BLaER1 (cell line): ENCODE results near the gene SLC37A1.

ENCODE experiments used
- H3K27ac ChIP-seq: shearing (Covaris generic); formaldehyde crosslinking; 2 replicates; pipeline ENCODE4 v1.8.1; 2022
- H3K27me3 ChIP-seq: shearing (Covaris generic); formaldehyde crosslinking; 2 replicates; pipeline ENCODE4 v1.8.1; 2022
- H3K36me3 ChIP-seq: shearing (Covaris generic); formaldehyde crosslinking; 2 replicates; pipeline ENCODE4 v1.8.1; 2022
- H3K4me1 ChIP-seq: shearing (Covaris generic); formaldehyde crosslinking; 2 replicates; pipeline ENCODE4 v1.8.1; 2022
- H3K4me2 ChIP-seq: shearing (Covaris generic); formaldehyde crosslinking; 2 replicates; pipeline ENCODE4 v1.8.1; 2022
- H3K4me3 ChIP-seq: shearing (Covaris generic); formaldehyde crosslinking; 2 replicates; pipeline ENCODE4 v1.8.1; 2022
- H3K9ac ChIP-seq: shearing (Covaris generic); formaldehyde crosslinking; 2 replicates; pipeline ENCODE4 v1.8.1; 2022
- H3K9me3 ChIP-seq: shearing (Covaris generic); formaldehyde crosslinking; 2 replicates; pipeline ENCODE4 v1.8.1; 2022
- H4K20me1 ChIP-seq: shearing (Covaris generic); formaldehyde crosslinking; 2 replicates; pipeline ENCODE4 v1.8.1; 2022
- Cebpa-rat ChIP-seq: shearing (Covaris generic); IDR thresholded peaks from 2 replicates; pipeline ENCODE4 v1.8.1; 2022

The SLC37A1 gene

GRCh38 chr21:42525029-42525581 is 11.5 kb downstream of the SLC37A1 start:
- peak overlapping the region; percentile 75; the same call in 1 of the 2 replicates for H3K9ac ChIP-seq
- peak overlapping the region; percentile 95 for H3K4me2 ChIP-seq
- no peaks in the 10 kb centered on the region for H4K20me1 ChIP-seq
- peak overlapping the region; percentile 93 for H3K27ac ChIP-seq
- no peak for TF ChIP-seq Cebpa-rat
- no peaks in the 10 kb centered on the region for H3K9me3 ChIP-seq
- H3K36me3 ChIP-seq: peaks cover 32% of the 10 kb centered on the region
- H3K4me3 ChIP-seq: peak overlapping the region; percentile 46
- peaks cover 97% of the 10 kb centered on the region for H3K4me1 ChIP-seq
- no peaks in the 10 kb centered on the region for H3K27me3 ChIP-seq

GRCh38 chr21:42525676-42526378 is 12.2 kb downstream of the SLC37A1 start:
- Histone ChIP-seq H3K9ac (peak overlapping the region; percentile 79; the same call in 1 of the 2 replicates), H3K36me3 (peaks cover 25% of the 10 kb centered on the region), H4K20me1 (no peaks in the 10 kb centered on the region), H3K27ac (peak overlapping the region; percentile 93), H3K4me1 (peaks cover 99% of the 10 kb centered on the region), H3K27me3 (no peaks in the 10 kb centered on the region), H3K9me3 (no peaks in the 10 kb centered on the region), H3K4me3 (no peak overlapping the region), H3K4me2 (peak overlapping the region; percentile 95)
- no peak for TF ChIP-seq Cebpa-rat

- Histone ChIP-seq H3K27ac (peak overlapping the region; percentile 93), H3K27me3 (no peaks in the 10 kb centered on the region), H3K9me3 (no peaks in the 10 kb centered on the region), H3K9ac (peak overlapping the region; percentile 79), H4K20me1 (no peaks in the 10 kb centered on the region), H3K4me1 (peaks cover 99% of the 10 kb centered on the region), H3K4me2 (peak overlapping the region; percentile 95), H3K36me3 (peaks cover 20% of the 10 kb centered on the region), H3K4me3 (peak overlapping the region; percentile 62)
- TF ChIP-seq Cebpa-rat: no peak
Observed at GRCh38 chr21:42526379-42526727, 12.7 kb downstream of the SLC37A1 start.

DNA sequence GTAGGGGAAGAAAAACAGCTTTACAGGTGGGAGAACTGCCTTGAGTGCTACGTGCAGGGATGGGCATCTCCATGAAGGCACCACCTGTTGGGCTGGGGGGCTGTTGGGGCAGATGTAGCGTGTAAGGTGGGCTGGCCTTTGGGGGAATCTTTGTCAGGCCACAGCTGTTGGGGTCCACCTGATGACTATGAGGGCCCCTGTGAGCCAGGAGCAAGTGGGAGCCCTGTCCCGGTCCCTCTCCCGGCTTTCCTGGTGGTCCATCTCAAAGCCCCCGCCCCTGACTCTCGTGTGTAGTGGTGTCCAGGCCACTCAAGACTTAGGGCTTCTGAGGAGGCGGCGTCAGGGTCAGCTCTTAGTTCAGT is 13.5 kb downstream of the SLC37A1 start:
- H3K4me1 ChIP-seq: peaks cover 99% of the 10 kb centered on the region
- no peaks in the 10 kb centered on the region for H4K20me1 ChIP-seq
- peaks cover 12% of the 10 kb centered on the region for H3K36me3 ChIP-seq
- H3K9me3 ChIP-seq: no peaks in the 10 kb centered on the region
- no peaks in the 10 kb centered on the region for H3K27me3 ChIP-seq
- H3K4me3 ChIP-seq: peak overlapping the region; percentile 62
- TF ChIP-seq Cebpa-rat: no peak
- H3K9ac ChIP-seq: peak overlapping the region; percentile 79
- H3K4me2 ChIP-seq: peak overlapping the region; percentile 95
- peak overlapping the region; percentile 93 for H3K27ac ChIP-seq

DNA sequence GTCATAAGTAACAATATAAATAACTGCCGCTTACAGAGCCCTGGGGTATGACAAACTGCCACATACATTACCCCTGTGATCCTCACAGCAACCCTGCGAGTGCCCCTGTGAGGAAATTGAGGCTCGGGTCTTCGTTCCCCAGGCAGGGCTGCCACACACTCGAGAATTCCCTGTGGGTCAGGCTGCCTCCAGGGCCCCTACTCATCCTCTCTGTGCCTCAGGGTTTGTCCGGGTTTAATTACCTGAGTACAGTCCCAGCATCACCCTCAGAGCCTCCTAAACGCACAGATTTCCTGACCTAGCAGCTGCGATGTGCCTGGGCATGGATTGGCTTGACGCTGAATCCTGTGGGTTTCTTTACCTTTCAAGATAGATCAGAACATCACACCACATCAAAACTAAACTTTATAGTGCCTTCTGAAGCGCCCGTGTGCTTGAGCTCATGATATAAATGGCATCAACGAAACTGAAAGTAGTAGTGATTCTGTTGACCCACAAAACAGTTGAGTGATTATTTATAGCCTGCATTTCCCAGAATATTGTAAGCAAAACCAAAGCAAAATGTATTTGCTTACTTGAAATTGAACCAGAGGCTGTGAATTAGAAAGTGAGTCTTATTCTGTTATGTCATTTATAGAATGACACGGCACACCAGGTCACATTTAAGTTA is 14.0 kb downstream of the SLC37A1 start:
- Histone ChIP-seq H3K4me1 (peaks cover 99% of the 10 kb centered on the region), H3K4me2 (peak overlapping the region; percentile 95), H3K27ac (peak overlapping the region; percentile 93), H4K20me1 (no peaks in the 10 kb centered on the region), H3K27me3 (no peaks in the 10 kb centered on the region), H3K4me3 (peak overlapping the region; percentile 62), H3K9me3 (no peaks in the 10 kb centered on the region), H3K9ac (peak overlapping the region; percentile 79), H3K36me3 (peaks cover 7% of the 10 kb centered on the region)
- no peak for TF ChIP-seq Cebpa-rat

DNA sequence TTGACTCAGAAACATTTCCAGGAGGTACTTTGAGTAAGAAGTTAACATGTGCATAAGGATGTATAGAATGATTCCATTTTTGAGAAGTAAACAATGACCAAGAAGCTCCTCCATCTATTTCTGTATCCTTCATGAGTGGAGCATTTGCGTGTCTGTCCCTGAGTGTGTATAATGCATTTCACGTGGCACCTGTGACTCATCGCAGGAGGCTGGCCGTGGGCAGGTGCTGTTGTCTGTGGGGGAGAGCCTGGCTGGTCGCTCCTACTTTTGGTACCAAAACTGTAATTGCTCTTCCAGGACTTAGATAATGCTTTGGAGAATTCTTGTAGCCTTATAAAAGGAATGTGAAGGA is 16.5 kb downstream of the SLC37A1 start:
- Histone ChIP-seq H4K20me1 (no peaks in the 10 kb centered on the region), H3K9me3 (no peaks in the 10 kb centered on the region), H3K27me3 (no peaks in the 10 kb centered on the region), H3K4me1 (peaks cover 99% of the 10 kb centered on the region), H3K4me2 (peak overlapping the region; percentile 92), H3K9ac (no peak overlapping the region; the same call in 1 of the 2 replicates), H3K4me3 (no peak overlapping the region), H3K36me3 (no peaks in the 10 kb centered on the region; the same call in 1 of the 2 replicates), H3K27ac (peak overlapping the region; percentile 93; the same call in 1 of the 2 replicates)
- TF ChIP-seq Cebpa-rat: no peak

- TF ChIP-seq Cebpa-rat: no peak
- Histone ChIP-seq H3K36me3 (peaks cover 5% of the 10 kb centered on the region; the same call in 1 of the 2 replicates), H3K9me3 (no peaks in the 10 kb centered on the region), H3K9ac (no peak overlapping the region), H4K20me1 (0 out of 2 replicates have a peak, but pooled peaks cover 4% of the 10 kb centered on the region), H3K27me3 (no peaks in the 10 kb centered on the region), H3K4me1 (peaks cover 99% of the 10 kb centered on the region), H3K4me3 (no peak overlapping the region), H3K4me2 (peak overlapping the region; percentile 92), H3K27ac (0 out of 2 replicates have a peak overlapping the region, but pooled peaks have one; percentile 70)
Observed at GRCh38 chr21:42531771-42532170, 18.1 kb downstream of the SLC37A1 start.

DNA sequence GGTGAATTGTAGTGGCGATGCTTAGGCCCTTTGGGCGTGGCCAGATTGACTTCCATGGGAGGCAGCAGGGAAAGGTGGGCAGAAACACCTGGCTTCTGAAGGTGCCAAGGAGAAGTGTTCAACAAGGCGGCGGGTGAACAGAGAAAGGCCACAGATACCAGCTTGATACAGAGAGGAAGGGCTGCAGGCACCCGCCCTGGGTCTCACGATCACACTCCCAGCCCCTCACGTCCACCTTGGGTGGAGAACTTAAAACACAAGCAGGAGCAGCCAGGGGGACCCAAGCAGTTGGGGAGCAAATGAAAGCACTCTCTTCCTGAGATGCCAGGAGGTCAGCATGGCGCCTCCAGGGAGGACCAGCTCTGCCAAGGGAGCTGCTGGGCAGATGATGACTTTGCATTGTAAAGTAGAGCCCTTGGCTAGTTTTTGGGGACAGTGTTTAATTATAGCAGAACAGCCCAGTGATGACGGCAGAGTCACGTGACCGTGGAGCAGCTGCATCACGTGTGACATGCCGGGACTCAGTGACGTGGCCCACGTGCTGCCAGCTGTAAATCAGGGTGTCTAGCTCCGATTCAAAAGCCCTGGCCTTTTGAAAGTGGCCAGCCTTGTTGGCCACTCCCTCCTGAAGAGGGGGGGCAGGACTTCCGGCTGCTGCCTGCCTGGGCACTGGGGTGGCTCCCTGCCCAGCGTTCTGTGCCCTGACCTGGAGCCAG is 19.0 kb downstream of the SLC37A1 start:
- TF ChIP-seq Cebpa-rat: no peak
- Histone ChIP-seq H3K27me3 (no peaks in the 10 kb centered on the region), H3K4me1 (peaks cover 99% of the 10 kb centered on the region), H4K20me1 (0 out of 2 replicates have a peak, but pooled peaks cover 10% of the 10 kb centered on the region), H3K9ac (peak overlapping the region; percentile 23; the same call in 1 of the 2 replicates), H3K4me3 (peak overlapping the region; percentile 45; the same call in 1 of the 2 replicates), H3K4me2 (peak overlapping the region; percentile 92), H3K36me3 (peaks cover 5% of the 10 kb centered on the region; the same call in 1 of the 2 replicates), H3K9me3 (no peaks in the 10 kb centered on the region), H3K27ac (peak overlapping the region; percentile 70)

DNA sequence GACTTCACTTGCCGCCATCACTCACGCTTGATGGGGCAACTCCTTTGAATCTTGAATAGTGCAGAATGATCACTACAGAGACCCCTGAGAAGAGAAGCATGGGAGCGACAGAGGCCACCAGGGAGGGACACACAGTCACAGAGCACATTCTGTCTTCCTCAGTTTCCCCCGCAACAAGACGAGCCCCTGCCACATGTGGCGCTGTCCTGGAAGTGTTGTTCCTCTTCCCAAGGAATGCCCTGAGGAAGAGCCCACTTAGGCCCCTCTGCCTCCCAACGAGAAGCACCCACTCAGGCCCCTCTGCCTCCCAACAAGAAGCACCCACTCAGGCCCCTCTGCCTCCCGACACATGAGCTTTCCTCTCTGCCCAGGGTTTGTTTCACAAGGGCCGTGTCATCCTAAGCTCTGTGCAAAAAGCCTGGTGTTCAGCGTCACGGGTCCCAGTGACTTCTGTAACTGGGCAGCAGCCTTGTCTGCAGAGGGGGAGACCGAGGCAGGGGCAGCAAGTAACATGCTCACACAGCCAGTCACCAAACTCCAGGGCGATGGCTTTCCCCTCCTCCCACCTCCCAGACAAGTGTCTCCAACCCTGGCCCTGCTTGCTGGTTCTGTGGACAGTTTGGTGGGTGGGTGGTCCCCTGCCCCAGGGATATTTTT is 19.8 kb downstream of the SLC37A1 start:
- H3K9me3 ChIP-seq: no peaks in the 10 kb centered on the region
- H4K20me1 ChIP-seq: peaks cover 10% of the 10 kb centered on the region; the same call in 1 of the 2 replicates
- peaks cover 92% of the 10 kb centered on the region for H3K4me1 ChIP-seq
- peak overlapping the region; percentile 70 for H3K27ac ChIP-seq
- H3K27me3 ChIP-seq: no peaks in the 10 kb centered on the region
- TF ChIP-seq Cebpa-rat: no peak
- H3K4me3 ChIP-seq: peak overlapping the region; percentile 45; the same call in 1 of the 2 replicates
- H3K4me2 ChIP-seq: peak overlapping the region; percentile 92
- H3K9ac ChIP-seq: 0 out of 2 replicates have a peak overlapping the region, but pooled peaks have one; percentile 23
- H3K36me3 ChIP-seq: peaks cover 8% of the 10 kb centered on the region
